ENCODE results near the gene CRBN.

DNA sequence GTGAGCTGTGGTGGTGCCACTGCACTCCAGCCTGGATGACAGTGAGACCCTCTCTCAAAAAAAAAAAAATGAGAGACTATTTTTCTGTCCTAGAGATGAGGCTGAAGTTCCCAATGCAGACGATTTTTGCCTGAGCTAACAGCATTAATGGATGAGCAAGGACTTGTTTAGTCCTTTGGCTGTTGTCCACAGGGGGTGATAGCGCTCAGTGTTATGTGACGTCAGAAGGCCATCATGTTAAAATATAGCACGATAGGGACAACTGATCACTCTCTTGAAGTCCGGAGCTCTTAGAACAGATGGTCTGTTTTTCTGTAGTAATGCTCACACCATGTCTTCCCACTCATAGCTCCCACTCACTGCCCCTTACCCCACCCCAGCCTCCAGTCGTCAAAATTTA lies 46.0 kb downstream of the CRBN start:
- TF ChIP-seq YY1 (IDR thresholded peaks at IDR 0.05; ENCODE audit: insufficient read depth, insufficient read length) (no peak), ZNF274 (IDR thresholded peaks at IDR 0.05; ENCODE audit: low read depth, low read length) (no peak)

All from NT2/D1 (cell line).